C1 segment of cervical spinal cord (tissue), 14 donors: Measurements from ENCODE around the gene DIS3L2.

ENCODE experiments used
- DNase-seq, 14 donors: peaks; one replicate each; lab custom pipeline; 2025; lab: John Stamatoyannopoulos, UW

Gene DIS3L2

DNA sequence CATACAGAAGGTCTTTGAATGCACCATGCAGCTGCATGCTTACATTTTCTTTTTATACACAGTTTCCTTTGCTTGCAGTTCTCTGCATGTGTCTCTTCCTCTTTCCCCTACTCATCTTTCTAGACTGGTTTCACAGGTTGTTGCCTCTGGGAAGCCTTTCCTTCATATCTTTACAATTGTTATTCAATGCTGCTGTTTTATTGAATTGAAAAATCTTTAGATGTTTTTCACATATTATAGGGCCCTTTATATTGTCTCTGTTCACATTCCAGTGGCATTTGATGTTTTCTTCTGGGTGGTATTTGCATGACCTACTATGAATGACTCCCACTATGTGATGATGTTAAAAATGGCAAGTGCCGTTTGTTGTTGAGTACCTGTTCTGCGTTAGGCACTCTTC, 91.1 kb downstream of the DIS3L2 start:
- DNase-seq: no peak

DNA sequence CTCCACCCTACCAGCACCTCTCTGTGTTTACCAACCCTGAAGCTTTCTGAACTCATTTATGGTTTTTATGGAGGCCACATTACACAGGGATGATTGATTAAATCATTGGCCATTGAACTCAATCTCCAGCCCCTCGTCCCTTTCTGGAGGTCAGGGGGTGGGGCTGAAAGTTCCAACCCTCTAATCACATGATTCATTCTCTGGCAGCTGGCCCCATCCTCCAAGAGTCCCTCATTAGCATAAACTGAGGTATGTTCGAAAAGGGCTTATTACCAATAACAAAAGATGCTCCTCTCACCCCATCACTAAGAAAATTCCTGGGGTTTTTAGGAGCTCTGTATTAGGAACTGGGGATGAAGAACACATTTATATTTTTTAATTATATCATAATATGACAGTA, 92.3 kb downstream of the DIS3L2 start:
- no peak for DNase-seq

DNA sequence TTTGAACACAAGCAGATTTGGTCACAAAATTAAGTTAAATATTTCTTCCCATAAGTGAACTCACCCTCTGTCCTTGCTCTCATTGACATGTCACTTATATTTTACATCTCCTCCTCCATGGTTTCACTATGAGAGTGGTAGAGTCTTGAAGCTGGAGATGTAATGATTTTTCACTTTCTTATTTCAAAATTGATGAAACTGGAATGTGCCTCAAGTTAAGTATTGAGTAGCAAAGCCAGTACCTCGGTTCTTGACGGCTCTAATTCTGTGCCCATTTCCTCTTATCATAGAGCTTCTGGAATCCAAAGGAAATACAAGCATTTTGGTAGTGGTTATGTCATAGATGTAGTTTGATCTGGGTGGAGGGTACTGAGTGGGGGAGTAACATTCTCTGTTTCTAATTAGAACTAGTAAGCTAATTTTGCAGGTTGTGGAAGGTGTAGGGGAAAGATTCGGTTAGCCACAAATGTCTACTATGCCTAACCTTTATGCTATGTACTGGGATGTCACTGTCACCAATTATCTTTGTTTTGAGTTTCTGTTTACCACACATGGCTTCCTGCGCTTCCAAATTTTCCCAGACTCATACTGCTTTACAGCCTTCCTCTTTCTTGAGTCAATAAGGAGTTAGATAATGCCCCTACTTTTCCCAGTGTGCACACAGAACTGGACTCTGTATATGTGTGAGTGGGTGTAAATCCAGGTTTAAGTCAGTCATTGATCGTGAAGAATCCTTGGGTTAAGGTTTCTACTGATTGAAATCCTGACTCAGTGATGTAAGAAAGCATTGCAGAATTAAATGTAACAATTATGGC, 96.8 kb downstream of the DIS3L2 start:
- no peak for DNase-seq

DNA sequence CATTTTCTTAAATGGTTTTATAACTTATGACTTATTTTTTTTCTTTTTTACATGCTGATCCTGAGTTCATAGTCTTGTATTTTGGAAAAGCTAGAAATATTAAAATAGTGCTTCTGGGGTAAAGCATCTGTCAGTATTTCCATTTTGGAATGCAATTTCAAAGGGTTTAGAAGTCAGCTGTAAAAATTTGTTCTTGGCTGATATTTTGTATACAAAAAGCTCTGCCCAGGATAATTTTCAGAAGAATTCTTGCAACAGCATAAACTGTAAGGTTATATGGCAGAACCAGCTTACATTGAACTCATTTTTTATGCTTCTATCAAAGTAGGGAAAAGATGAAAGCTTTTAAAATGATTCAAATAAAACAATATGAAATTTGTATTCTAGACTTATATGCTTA, 97.4 kb downstream of the DIS3L2 start:
- DNase-seq: no peak

DNA sequence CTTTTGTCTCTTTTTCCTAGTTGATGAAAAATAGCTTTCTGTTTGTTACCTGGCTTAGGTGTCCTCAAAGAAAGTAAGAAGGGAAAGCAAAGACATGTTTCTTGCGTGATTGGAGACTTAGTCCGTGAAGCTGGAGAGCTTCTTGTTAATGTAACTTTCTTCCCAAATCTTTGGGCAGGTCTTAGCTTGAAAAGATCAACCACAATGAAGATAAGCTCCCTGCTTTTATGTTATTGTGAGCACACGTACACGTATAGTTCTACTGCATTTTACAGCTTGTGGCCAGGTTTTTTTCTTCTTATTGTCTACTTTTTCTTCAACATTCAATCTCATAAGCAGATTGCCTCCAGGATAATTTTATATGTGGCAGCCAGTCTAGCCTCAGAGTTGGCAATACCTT, 99.8 kb downstream of the DIS3L2 start:
- no peak for DNase-seq

DNA sequence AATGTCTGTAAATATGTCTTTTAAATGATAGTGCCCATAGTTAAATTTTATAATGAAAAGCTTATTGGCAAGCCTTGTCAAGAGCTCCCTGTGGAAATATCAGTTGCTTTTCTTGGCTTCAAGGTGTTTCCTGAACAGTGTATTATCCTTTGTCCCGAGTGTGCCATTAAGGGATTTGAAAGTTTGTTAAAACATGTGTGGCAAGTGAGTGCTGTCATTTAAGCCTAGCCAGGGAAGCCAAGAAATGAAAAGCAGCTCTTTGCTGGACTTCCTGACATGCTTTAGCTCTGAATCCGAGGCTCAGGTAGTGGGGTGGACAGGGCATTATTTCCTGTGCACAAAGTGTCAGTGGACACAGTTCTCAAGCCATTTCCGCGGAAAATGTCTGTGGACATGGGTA, 111.5 kb downstream of the DIS3L2 start:
- no peak for DNase-seq

DNA sequence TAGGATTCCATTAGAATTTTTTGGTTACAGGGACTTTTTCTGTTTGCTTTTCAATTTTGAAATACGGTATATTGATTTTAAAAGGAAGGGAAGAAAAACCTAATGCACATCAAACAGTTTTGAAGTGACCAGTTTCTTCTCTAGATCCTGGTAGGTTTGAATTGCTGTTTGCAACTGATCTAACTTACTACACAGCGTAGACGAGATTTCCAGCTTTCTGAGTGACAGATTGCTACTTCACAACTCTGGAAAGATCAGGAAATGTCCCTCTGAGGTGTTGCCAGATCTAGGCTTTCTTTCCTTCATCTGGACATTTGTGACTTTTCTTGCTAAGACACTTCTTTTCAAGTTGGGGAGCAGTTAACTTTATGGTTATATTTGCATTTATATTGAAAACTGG, 112.2 kb downstream of the DIS3L2 start:
- no peak for DNase-seq

DNA sequence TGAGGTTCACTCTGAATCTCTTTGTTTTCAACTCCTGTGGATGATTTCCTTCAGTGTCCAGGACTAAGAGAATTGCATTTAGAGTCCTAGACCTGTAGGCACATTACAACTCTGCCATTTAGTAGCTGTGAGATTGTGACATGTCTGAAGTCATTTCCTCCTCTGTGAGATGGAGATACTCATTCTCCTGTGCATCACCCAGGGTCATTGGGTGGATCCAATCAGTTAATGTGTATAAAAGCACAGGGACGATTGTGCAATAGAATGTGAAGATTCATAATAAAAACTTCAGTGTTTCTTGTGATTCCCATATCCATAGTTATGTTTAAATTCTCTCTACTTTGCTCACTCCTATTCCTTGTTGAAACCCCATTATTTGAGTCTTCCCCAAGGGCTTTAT, 113.6 kb downstream of the DIS3L2 start:
- no peak for DNase-seq

DNA sequence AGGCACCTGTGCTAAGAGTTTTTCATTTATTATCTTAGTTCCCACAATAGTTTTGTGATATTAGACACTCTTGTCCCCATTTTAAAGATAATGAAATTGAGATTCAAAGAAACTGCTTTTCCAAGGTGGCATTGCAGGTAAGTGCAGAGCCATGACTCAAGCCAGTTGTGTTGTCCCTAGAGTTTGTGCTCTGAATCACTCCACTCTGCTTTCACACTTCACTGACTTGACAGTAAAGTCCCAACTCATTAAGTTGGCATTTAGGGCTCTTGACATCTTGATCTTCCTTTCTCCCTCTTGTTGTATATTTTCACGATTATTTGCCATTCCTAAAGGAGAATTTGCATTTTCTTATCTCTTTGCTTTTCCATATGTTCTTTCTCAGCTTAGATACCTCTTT, 114.3 kb downstream of the DIS3L2 start:
- no peak for DNase-seq

DNA sequence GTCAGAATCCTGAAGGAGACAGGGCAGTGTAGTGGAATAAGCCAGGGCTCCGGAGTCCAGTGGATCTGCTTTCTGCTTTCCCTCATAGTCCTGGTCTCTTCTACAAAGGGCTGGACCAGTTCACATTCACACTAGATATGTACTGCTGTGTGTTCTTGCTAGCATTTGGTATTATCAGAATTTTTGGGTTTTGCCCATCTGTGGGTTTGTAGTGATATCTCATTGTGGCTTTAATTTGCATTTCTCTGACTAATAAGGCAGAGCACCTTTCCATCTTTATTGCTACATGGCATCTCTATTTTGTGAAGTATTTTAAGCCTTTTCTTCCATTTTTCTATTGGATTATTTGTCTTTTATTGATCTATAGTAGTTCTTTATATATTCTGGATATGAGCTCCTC, 114.8 kb downstream of the DIS3L2 start:
- no peak for DNase-seq

DNA sequence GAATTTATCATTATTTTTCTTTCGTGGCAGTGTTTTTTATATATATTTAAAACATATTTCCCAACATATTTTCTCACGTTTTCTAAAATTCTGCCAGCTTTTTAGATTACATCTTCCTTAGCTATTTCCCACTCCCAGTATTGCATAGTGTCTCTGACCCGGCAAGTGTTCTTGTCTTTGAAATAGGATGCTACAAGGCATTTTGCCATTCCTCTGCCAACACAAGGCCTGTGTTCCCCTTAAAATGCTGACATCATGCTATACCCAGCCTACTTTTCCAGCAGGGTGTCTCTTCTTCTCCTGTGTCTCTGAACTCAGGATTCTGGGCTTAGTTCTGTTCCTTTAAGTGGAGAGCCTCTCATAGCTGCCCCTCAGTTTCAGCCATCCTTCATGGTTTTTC, 115.2 kb downstream of the DIS3L2 start:
- DNase-seq: no peak

DNA sequence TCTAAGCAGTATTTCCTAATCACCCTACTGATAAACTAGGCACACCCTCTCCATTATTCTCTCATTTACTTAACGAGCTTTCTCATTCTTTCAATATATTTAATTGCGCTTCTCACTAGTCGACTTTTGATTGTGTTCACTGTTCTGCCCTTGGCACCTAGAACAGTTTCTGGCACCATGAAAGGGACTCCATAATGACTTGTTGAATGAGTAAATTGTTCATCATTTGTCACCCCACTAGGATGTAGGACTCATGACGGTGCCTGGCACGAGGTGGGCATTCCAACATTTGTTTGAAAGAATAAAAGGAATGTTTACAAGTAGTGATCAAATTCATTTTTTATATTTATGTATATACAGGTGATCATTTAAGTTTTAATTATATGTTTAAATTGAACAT, 123.7 kb downstream of the DIS3L2 start:
- DNase-seq: peak in 1 of 14 donors; percentile 7

DNA sequence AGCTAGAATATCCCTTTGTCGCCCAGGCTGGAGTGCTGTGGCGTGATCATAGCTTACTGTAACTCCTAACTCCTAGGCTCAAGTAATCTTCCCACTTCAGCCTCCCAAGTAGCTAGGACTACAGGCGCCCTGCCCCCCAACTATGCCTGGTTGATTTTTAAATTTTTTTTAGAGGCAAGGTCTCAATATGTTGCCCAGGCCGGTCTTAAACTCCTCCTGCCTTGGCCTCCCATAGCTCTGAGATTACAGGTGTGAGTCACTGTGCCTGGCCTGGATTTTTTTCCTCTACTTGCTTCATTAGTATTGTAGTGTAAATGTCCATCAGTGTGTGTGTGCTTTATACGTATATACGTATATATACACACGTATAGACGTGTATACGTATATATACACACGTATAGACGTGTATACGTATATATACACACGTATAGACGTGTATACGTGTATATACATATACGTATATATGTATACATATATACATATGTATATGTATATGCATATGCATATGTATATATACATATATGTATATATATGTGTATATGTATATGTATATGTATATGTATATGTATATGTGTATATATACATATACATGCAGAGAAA, 124.4 kb downstream of the DIS3L2 start:
- DNase-seq: no peak

DNA sequence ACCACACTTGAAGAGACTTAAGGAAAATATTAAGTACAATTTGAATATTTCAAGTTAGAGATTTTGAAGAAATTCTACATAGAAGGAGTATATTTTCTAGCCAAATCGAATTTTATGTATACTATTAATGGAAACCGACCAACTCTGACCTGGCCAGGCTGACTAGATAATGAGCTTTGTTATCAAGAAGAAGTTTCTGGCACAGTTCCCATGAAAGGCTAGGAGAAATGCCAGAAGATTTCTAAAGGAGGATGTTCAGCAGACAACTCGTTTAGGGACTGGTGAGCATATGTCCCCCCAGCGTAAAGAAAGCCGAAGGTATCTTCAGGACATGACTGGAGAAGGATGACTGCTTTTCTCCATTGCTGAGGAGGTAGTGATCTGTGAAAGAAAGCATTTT, 127.3 kb downstream of the DIS3L2 start:
- DNase-seq: no peak

DNA sequence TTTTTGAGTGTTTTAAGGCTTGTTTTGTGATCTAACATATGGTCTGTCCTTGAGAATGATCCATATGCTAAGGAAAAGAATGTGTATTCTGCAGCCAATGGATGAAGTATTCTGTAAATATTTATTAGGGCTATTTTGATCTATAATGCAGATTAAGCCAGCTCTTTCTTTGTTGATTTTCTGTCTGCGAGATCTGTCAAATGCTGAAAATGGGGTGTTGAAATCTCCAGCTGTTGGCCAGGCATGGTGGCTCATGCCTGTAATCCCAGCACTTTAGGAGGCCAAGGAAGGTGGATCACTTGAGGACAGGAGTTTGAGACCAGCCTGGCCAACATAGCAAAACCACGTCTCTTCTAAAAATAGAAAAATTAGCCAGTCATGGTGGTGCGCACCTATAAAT, 132.7 kb downstream of the DIS3L2 start:
- DNase-seq: no peak

DNA sequence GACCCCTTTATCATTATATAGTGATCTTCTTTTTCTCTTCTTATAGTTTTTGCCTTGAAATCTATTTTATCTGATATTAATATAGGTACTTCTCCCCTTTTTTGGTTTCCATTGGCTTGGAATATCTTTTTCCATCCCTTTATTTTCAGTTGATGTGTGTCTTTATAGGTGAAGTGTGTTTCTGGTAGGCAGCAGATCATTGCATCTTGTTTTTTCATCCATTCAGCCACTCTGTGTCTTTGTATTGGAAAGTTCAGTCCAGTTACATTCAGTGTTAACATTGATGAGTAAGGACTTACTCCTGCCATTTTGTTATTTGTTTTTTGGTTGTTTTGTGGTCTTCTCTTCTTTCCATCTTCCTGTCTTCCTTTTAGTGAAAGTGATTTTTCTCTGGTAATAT, 133.4 kb downstream of the DIS3L2 start:
- DNase-seq: no peak

DNA sequence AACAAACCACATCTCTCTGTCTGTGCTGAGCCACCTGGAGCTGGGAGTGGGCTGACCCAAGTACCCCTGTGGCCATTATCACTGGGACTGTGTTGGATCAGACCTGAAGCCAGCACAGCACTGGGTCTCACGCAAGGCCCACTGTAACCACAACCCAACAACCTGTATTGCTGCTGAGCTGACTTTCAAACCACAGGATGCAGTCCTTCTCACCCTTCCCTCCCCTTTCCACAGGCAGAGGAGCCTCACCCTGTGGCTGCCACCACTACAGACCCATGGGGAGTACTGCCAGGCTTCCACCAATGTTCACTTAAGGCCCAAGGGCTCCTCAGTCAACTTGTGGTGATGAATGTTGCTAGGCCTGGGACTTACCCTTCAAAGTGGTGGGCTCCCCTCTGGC, 135.7 kb downstream of the DIS3L2 start:
- no peak for DNase-seq

DNA sequence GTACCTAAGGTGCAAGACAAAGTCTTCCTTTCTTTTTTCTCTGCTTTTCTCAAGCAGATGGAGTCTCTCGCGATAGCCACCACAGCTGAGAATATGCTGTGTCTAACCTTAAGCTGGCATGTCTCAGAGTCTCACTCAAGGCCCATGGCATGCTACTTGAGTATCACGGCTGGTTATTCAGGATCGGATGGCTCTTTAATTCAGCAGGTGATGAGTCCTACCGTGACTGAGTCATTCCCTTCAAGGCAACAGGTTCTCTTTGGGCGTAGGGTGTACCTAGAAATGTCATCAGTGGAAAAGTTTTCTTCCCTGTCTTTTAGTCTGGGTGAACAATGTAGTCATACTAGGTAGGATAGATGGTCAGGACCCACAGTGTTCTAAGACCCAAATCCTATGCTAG, 136.2 kb downstream of the DIS3L2 start:
- DNase-seq: no peak

DNA sequence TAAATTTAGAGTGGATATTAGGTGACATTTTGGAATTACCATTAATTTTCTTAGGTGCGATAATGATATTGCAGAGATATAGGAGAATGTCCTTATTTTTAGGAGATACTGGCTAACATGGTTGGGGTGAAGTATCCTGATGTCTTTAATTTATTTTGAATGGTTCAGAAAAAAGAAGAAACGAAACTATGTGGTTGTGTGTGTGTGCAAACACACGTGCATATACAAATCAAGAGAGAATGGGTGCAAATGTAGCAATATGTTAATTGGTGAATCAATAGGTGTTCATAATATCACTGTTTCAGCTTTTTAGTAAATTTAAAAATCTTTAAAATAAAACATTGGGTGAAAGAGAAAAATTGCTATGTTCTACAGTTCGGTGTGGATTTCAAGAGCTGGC, 140.9 kb downstream of the DIS3L2 start:
- DNase-seq: no peak

DNA sequence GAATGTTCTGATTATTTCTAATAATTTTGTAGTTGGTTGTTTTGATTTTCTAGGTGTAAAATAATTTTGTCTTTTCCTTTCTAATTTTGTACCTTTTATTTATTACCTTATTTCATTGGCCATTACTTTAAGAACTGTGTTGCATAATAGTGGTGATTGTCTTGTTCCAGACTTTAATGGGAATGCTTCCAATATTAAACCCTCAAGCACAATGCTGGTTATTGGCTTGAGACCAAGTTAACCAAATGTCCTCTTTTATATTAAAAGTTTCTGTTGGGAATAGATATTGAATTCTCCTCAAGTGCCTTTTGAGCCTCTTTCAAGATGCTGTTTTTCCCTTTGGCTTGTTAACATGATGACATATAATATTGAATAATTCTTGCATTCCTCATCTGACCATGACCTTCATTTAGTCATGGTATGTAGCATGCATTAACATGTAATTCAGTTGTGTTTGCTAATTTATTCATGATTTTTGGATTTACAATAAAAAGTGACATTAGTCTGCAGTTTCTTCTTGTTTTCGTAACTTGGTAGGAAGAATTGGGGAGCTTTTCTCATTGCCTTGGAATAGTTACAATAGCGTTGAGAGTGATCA, 141.7 kb downstream of the DIS3L2 start:
- DNase-seq: no peak

DNA sequence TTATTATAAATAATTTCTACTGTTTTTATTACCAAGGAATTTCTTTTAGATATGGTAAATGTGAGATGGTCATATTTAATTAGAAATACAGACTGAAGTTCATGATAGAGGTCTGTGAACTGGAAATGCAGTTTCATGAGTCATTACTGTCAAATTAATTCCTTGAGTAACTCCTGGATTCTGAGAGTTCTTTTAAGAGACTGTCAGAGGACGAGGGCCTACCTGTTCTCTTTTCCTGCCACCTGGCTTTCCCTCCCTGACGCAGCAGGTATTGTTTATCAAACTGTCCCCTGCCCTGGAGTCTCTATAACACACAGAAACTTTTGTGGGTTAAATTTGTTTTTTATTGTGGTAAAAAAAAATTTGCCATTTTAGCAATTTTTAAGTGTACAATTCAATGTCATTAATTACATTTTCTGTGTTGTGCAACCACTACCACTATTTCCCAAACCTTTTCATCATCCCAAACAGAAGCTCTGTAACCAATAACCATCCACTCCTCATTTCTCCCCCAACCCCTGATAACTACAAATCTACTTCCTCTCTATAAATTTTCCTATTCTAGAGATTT, 142.6 kb downstream of the DIS3L2 start:
- DNase-seq: no peak

DNA sequence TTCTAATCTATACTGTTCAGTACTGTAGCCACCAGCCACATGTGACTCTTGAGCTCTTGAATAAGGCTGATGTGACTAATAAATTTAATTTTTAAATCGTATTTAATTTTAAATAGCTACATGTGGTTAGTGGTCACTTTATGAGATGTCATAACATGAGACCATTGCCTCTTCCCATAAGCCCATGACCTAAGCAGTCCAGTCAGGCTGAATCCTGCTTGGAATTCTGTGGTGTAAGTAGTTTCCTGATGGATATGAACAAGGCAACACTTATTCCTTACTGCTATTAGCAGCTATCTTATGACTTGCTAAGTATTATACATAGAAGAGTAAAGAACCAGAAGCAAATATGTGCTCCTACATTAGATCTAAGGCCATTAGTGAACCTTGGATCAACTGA, 150.0 kb downstream of the DIS3L2 start:
- DNase-seq: no peak

DNA sequence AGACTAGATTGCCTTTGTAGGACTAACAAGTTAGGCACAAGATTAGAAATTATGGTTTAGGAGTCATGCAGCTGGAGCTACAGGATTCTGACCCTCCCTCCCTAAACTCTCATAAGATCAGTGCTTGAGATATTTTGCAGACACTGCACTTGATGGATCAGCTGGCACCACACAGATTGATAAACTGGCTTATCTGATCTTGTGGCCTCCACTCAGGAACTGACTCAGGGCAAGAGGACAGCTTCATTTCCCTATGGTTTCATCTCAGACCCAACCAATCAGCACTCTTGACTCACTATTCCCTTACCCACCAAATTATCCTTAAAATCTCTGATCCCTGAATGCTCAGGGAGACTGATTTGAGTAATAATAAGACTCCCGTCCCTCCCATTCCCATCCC, 152.3 kb downstream of the DIS3L2 start:
- DNase-seq: no peak
